Neural cell (in vitro differentiated cells): ENCODE measurements around the gene DSTN.

Experiments
- POLR2AphosphoS5 ChIP-seq: IDR thresholded peaks from 2 replicates; pipeline ENCODE4 v1.6.1; 2012
- RAD21 ChIP-seq: fragments of 450-650 bp; conservative IDR thresholded peaks from 2 replicates; pipeline ENCODE4 v1.6.1; 2014; ENCODE audit warnings: antibody characterized with exemption, mild to moderate bottlenecking, moderate library complexity
- TAF1 ChIP-seq: IDR thresholded peaks from 2 replicates; pipeline ENCODE4 v1.6.1; 2012; ENCODE audit warnings: low read depth
- TF ChIP-seq, protein P1 (sequence below): fragments of 450-650 bp; IDR thresholded peaks from 2 replicates; pipeline ENCODE4 v1.5.1; 2014; ENCODE audit warnings: antibody characterized with exemption, mild to moderate bottlenecking, moderate library complexity; ENCODE audit not compliant: poor library complexity, severe bottlenecking
- TF ChIP-seq, protein P2 (sequence below): IDR thresholded peaks from 2 replicates; pipeline ENCODE4 v1.6.1; 2012; ENCODE audit warnings: borderline replicate concordance

DNA sequence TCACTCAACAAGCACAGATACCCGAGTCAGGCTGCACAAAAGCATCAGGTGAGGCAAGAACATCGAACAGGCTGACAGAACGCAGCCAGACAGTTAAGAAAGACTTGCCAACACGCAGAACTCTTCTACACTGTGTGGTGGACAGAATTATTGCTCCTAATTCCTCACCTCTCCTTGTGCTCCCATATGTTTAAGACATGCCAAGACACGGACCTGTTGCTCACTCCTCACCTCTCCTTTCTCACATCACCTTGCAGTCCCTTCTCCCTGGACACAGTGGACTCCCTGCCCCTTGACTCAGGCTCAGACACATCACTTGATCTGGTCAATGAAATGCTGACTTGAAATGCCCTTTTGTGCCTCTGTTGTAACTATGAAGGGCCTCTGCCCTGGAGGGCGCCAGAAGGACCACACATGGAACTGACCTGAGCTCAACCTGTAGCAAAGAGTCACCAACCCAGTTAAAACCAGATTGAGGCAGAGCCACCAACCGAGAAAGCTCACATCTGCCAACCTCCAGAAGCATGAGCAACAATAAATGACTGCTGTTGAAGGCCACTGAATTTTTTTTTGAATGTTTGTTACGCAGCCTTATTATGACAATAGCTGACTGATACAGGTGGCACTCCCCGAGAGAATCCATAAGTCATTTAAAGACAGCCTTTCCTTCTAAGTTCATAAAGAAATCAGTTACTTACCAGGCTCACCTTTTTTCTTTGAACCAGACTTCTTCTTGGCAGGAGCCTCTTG lies 88.2 kb downstream of the DSTN start:
- TF ChIP-seq, protein P1, sequence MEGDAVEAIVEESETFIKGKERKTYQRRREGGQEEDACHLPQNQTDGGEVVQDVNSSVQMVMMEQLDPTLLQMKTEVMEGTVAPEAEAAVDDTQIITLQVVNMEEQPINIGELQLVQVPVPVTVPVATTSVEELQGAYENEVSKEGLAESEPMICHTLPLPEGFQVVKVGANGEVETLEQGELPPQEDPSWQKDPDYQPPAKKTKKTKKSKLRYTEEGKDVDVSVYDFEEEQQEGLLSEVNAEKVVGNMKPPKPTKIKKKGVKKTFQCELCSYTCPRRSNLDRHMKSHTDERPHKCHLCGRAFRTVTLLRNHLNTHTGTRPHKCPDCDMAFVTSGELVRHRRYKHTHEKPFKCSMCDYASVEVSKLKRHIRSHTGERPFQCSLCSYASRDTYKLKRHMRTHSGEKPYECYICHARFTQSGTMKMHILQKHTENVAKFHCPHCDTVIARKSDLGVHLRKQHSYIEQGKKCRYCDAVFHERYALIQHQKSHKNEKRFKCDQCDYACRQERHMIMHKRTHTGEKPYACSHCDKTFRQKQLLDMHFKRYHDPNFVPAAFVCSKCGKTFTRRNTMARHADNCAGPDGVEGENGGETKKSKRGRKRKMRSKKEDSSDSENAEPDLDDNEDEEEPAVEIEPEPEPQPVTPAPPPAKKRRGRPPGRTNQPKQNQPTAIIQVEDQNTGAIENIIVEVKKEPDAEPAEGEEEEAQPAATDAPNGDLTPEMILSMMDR, result no peak
- no peak for TF ChIP-seq RAD21
- TF ChIP-seq TAF1, result no peak
- TF ChIP-seq, protein P2, sequence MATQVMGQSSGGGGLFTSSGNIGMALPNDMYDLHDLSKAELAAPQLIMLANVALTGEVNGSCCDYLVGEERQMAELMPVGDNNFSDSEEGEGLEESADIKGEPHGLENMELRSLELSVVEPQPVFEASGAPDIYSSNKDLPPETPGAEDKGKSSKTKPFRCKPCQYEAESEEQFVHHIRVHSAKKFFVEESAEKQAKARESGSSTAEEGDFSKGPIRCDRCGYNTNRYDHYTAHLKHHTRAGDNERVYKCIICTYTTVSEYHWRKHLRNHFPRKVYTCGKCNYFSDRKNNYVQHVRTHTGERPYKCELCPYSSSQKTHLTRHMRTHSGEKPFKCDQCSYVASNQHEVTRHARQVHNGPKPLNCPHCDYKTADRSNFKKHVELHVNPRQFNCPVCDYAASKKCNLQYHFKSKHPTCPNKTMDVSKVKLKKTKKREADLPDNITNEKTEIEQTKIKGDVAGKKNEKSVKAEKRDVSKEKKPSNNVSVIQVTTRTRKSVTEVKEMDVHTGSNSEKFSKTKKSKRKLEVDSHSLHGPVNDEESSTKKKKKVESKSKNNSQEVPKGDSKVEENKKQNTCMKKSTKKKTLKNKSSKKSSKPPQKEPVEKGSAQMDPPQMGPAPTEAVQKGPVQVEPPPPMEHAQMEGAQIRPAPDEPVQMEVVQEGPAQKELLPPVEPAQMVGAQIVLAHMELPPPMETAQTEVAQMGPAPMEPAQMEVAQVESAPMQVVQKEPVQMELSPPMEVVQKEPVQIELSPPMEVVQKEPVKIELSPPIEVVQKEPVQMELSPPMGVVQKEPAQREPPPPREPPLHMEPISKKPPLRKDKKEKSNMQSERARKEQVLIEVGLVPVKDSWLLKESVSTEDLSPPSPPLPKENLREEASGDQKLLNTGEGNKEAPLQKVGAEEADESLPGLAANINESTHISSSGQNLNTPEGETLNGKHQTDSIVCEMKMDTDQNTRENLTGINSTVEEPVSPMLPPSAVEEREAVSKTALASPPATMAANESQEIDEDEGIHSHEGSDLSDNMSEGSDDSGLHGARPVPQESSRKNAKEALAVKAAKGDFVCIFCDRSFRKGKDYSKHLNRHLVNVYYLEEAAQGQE, result no peak
- TF ChIP-seq POLR2AphosphoS5, result no peak
